HG02798 (cell line): Measurements from ENCODE around the gene ARRDC3.
A peak's percentile ranks its signal among the peaks of the same experiment; 100 is the strongest.
"Not testable (repeated sequence)": the region's sequence is repeated elsewhere in the genome, so short reads cannot be mapped to it uniquely, and the experiment has no call there.

Source experiments
- ATAC-seq: cut with Tn5 transposase; IDR thresholded peaks from one replicate; pipeline ENCODE4 v1.9.1; 2021; ENCODE audit warnings: mild to moderate bottlenecking; ENCODE audit not compliant: unreplicated experiment, poor library complexity

The ARRDC3 gene

GRCh38 chr5:91361790-91362189 is 21.3 kb downstream of the ARRDC3 start:
- ATAC-seq, result no peak

GRCh38 chr5:91361055-91361701 is 21.9 kb downstream of the ARRDC3 start:
- peak; percentile 78 for ATAC-seq

GRCh38 chr5:91359962-91360609 is 23.0 kb downstream of the ARRDC3 start:
- no peak for ATAC-seq

GRCh38 chr5:91357806-91358205 is 25.3 kb downstream of the ARRDC3 start:
- ATAC-seq, result no peak

- ATAC-seq, result no peak
Observed at GRCh38 chr5:91357012-91357634, 26.0 kb downstream of the ARRDC3 start.

GRCh38 chr5:91354867-91355266 is 28.2 kb downstream of the ARRDC3 start:
- ATAC-seq, result peak; percentile 45

- no peak for ATAC-seq
Observed at GRCh38 chr5:91352831-91353695, 30.1 kb downstream of the ARRDC3 start.

- ATAC-seq, result no peak
Observed at GRCh38 chr5:91345461-91345860, 37.7 kb downstream of the ARRDC3 start.

GRCh38 chr5:91344661-91345200 is 38.4 kb downstream of the ARRDC3 start:
- ATAC-seq, result not testable (repeated sequence)

GRCh38 chr5:91343916-91344315 is 39.2 kb downstream of the ARRDC3 start:
- no peak for ATAC-seq

- not testable (repeated sequence) for ATAC-seq
Observed at GRCh38 chr5:91342931-91343330, 40.2 kb downstream of the ARRDC3 start.

- no peak for ATAC-seq
Observed at GRCh38 chr5:91341154-91341553, 42.0 kb downstream of the ARRDC3 start.

- ATAC-seq, result no peak
Observed at GRCh38 chr5:91340532-91340931, 42.6 kb downstream of the ARRDC3 start.

- ATAC-seq, result no peak
Observed at GRCh38 chr5:91339063-91339705, 43.9 kb downstream of the ARRDC3 start.

GRCh38 chr5:91332267-91333045 is 50.7 kb downstream of the ARRDC3 start:
- peak; percentile 67 for ATAC-seq

- ATAC-seq, result no peak
Observed at GRCh38 chr5:91331705-91332104, 51.4 kb downstream of the ARRDC3 start.

GRCh38 chr5:91329283-91329682 is 53.8 kb downstream of the ARRDC3 start:
- no peak for ATAC-seq

- no peak for ATAC-seq
Observed at GRCh38 chr5:91328743-91329142, 54.4 kb downstream of the ARRDC3 start.

GRCh38 chr5:91322981-91323380 is 60.1 kb downstream of the ARRDC3 start:
- ATAC-seq, result not testable (repeated sequence)
